HepG2 (cell line): Measurements from ENCODE around the gene INTS6L. TPM values are rescaled to one million over a fixed set of nuclear protein-coding genes. Genes with fewer than 3 reads are reported as not detected.

Source experiments
- ATAC-seq: fragments of 200-7000 bp; cut with Tn5 transposase; 3 replicates; pipeline ENCODE4 v1.9.1; 2020; ENCODE audit warnings: mild to moderate bottlenecking, moderate library complexity
- BruUV-seq: library from RNA; stranded (reverse); fragments of 400-500 nt; replicated peaks from 2 replicates; lab custom pipeline; 2021; lab: Mats Ljungman, UMichigan
- CTCF ChIA-PET: fragments of 300-600 bp; formaldehyde crosslinking; extraction: SDS; loops from one replicate; lab custom pipeline; 2021; ENCODE audit warnings: low total read pairs, inconsistent platforms, low intra/inter-chr PET ratio; lab: Yijun Ruan, JAX
- POLR2A ChIA-PET: fragments of 350-600 bp; sonication (Branson Sonifier 250); formaldehyde crosslinking; loops from one replicate; lab custom pipeline; 2020; ENCODE audit warnings: antibody characterized with exemption, inconsistent platforms; lab: Yijun Ruan, JAX
- DNase-seq: peaks from one replicate; pipeline ENCODE4 v3.0.0-alpha.2; 2015; ENCODE audit warnings: low spot score
- FAIRE-seq: peaks from 3 replicates; lab custom pipeline; 2011; peaks lifted over from hg19 to GRCh38; lab: Jason Lieb, UNC
- H2AFZ ChIP-seq: one replicate; pipeline ENCODE4 v1.6.1; 2011; ENCODE audit warnings: low read length, inconsistent platforms
- H3K27ac ChIP-seq: fragments of 300-600 bp; 3 replicates; pipeline ENCODE4 v1.8.0; 2011; ENCODE audit warnings: mixed run types, mild to moderate bottlenecking, mixed read lengths, low read length, inconsistent platforms; ENCODE audit not compliant: insufficient read depth; ENCODE audit errors: extremely low read length
- H3K27me3 ChIP-seq, 2 experiments: fragments of 200-600 bp in 1 of 2; 2 replicates in 1 of 2; 3 replicates in 1 of 2; pipeline versions ENCODE4 v1.6.0 to v1.8.0; 2011; ENCODE audit warnings: low read length in 2 of 2, mild to moderate bottlenecking in 2 of 2, moderate library complexity in 2 of 2, inconsistent platforms in 1 of 2; ENCODE audit not compliant: insufficient read depth in 2 of 2, control insufficient read depth in 1 of 2
- H3K36me3 ChIP-seq, 2 experiments: fragments of 200-600 bp in 1 of 2; replicated peaks in 1 of 2; 2 replicates in 1 of 2; 3 replicates in 1 of 2; pipeline versions ENCODE4 v1.5.1 to v1.8.0; 2011; ENCODE audit warnings: low read length in 2 of 2, inconsistent platforms in 1 of 2; ENCODE audit not compliant: insufficient read depth in 2 of 2, control insufficient read depth in 1 of 2
- H3K4me1 ChIP-seq: 2 replicates; pipeline ENCODE4 v1.5.1; 2012; ENCODE audit warnings: low read length, inconsistent platforms; ENCODE audit not compliant: insufficient read depth
- H3K4me2 ChIP-seq: 2 replicates; pipeline ENCODE4 v1.6.0; 2011; ENCODE audit warnings: low read depth, low read length, inconsistent platforms
- H3K4me3 ChIP-seq, 3 experiments: fragments of 200-600 bp in 1 of 3; sonication (generic), shearing (Covaris generic) in 1 of 3; replicated peaks in 1 of 3; 2 replicates each; pipeline ENCODE4 v1.5.1; 2011 to 2016; ENCODE audit warnings: low read length in 3 of 3, inconsistent platforms in 2 of 3, low read depth in 2 of 3, mild to moderate bottlenecking in 2 of 3, control low read depth in 1 of 3, mixed read lengths in 1 of 3; ENCODE audit not compliant: insufficient read depth in 1 of 3
- H3K79me2 ChIP-seq: one replicate; pipeline ENCODE4 v1.6.1; 2011; ENCODE audit warnings: low read length, inconsistent platforms; ENCODE audit not compliant: insufficient read depth
- H3K9ac ChIP-seq: 2 replicates; pipeline ENCODE4 v1.6.0; 2011; ENCODE audit warnings: mild to moderate bottlenecking, low read depth, low read length, inconsistent platforms; ENCODE audit not compliant: insufficient read depth
- H3K9me3 ChIP-seq: 2 replicates; pipeline ENCODE4 v1.5.1; 2012; ENCODE audit warnings: mild to moderate bottlenecking, low read length
- H4K20me1 ChIP-seq: 2 replicates; pipeline ENCODE4 v1.6.0; 2011; ENCODE audit warnings: inconsistent platforms, mild to moderate bottlenecking, low read length, moderate library complexity; ENCODE audit not compliant: insufficient read depth
- HMGXB4 ChIP-seq, 2 experiments: sonication (generic) in 1 of 2; formaldehyde crosslinking in 1 of 2; IDR thresholded peaks; 2 replicates each; pipeline versions ENCODE4 v1.4.0 to v1.6.1; 2018 to 2020; ENCODE audit warnings: missing genetic modification reagents in 2 of 2, borderline replicate concordance in 1 of 2, low read depth in 1 of 2, mild to moderate bottlenecking in 1 of 2, missing biosample characterization in 1 of 2
- HNF1A ChIP-seq, 2 experiments: sonication (generic) in 1 of 2; formaldehyde crosslinking in 1 of 2; IDR thresholded peaks; 2 replicates each; pipeline versions ENCODE4 v1.4.0 to v1.6.1; 2016 to 2020; ENCODE audit warnings: borderline replicate concordance in 1 of 2, low read depth in 1 of 2, mild to moderate bottlenecking in 1 of 2, missing genetic modification reagents in 1 of 2
- MIER3 ChIP-seq: IDR thresholded peaks from 2 replicates; pipeline ENCODE4 v1.6.1; 2016; ENCODE audit warnings: missing compliant biosample characterization, borderline replicate concordance
- MTERF4 ChIP-seq: sonication (generic); formaldehyde crosslinking; IDR thresholded peaks from 2 replicates; pipeline ENCODE4 v1.8.0; 2023; ENCODE audit warnings: mild to moderate bottlenecking, missing genetic modification reagents
- PCBP2 ChIP-seq: fragments of 200-400 bp; formaldehyde crosslinking; optimal IDR thresholded peaks from 2 replicates; pipeline ENCODE3; 2018; ENCODE audit warnings: low read length, low read depth; ENCODE audit not compliant: poor library complexity, severe bottlenecking
- SMAD3 ChIP-seq: sonication (generic); formaldehyde crosslinking; IDR thresholded peaks from 2 replicates; pipeline ENCODE4 v1.4.0; 2020; ENCODE audit warnings: missing genetic modification reagents
- TCF7L2 ChIP-seq: IDR thresholded peaks from 2 replicates; pipeline ENCODE4 v1.6.1; 2011; ENCODE audit warnings: mild to moderate bottlenecking, low read depth, low read length, moderate library complexity
- ZBTB38 ChIP-seq: sonication (generic); formaldehyde crosslinking; IDR thresholded peaks from 2 replicates; pipeline ENCODE4 v1.5.1; 2020; ENCODE audit warnings: mild to moderate bottlenecking, missing genetic modification reagents
- ZBTB7A ChIP-seq: sonication (generic); formaldehyde crosslinking; IDR thresholded peaks from 2 replicates; pipeline ENCODE4 v1.8.0; 2022; ENCODE audit warnings: mild to moderate bottlenecking, missing genetic modification reagents
- WGBS: methylation state at CpG from one replicate; pipeline ENCODE4 v1.1.6; 2017; ENCODE audit warnings: low lambda C conversion rate; 5-methylcytosine and 5-hydroxymethylcytosine counted together
- in situ Hi-C: cut with HindIII; loops from 2 replicates; pipeline ENCODE4 v1.10.0; 2017; ENCODE audit warnings: low pct_unique_long_range_greater_than_20kb; ENCODE audit not compliant: extremely low pct_ligation_motif_present
- intact Hi-C: fragments of 100-400 bp; cut with micrococcal nuclease; formaldehyde crosslinking; loops from one replicate; pipeline ENCODE4 v1.10.0; 2022; ENCODE audit not compliant: unreplicated experiment
- polyA plus RNA-seq, 8 experiments: library from polyadenylated mRNA; depleted of rRNA in 3 of 8; stranded (reverse) in 7 of 8; unstranded in 1 of 8; fragments of >200 nt; fragmentation: Illumina TruSeq in 4 of 8; extraction: Trizol in 4 of 8; gene quantifications; 2 replicates each; pipeline versions ENCODE4 v1.2.1 to v1.2.3, GENCODE V29; 2011 to 2016; ENCODE audit warnings: low read depth in 4 of 8, missing spikeins in 1 of 8, mixed read lengths in 1 of 8; ENCODE audit not compliant: insufficient read depth in 1 of 8
- total RNA-seq, 5 experiments: library from RNA; depleted of rRNA; stranded (reverse); fragments of >200 nt; fragmentation: Illumina TruSeq; extraction: Trizol; gene quantifications; 2 replicates each; pipeline ENCODE4 v1.2.3, GENCODE V29; 2016; ENCODE audit warnings: low read depth in 1 of 5

The INTS6L gene
- total and polyA plus RNA-seq, 2 of the 13 experiments (the other 11 are each of a cell fraction or from before 2014, with no cell fraction given): not detected

- H3K27ac ChIP-seq: no peak overlapping the region
- no peaks in the 10 kb centered on the region for H3K27me3 ChIP-seq
- H3K4me2 ChIP-seq: no peak overlapping the region
- H3K79me2 ChIP-seq: no peaks in the 10 kb centered on the region
- no TSS peak for BruUV-seq
- CTCF ChIA-PET: no interaction called here
- H3K9ac ChIP-seq: no peak overlapping the region
- H4K20me1 ChIP-seq: no peaks in the 10 kb centered on the region
- WGBS: 0% methylated on average over 2 of the region's 3 CpGs
- intact Hi-C loops: no loop called here
- POLR2A ChIA-PET: no interaction called here
- FAIRE-seq (no peak), ATAC-seq (no peak), DNase-seq (no peak)
- no peaks in the 10 kb centered on the region for H3K4me1 ChIP-seq
- no peaks in the 10 kb centered on the region for H3K9me3 ChIP-seq
- in situ Hi-C loops: no loop called here
- no peak overlapping the region for H2AFZ ChIP-seq
- TF ChIP-seq PCBP2 (no peak), MTERF4 (CRISPR knock-in tag) (no peak), MIER3 (CRISPR knock-in tag) (no peak), TCF7L2 (no peak), SMAD3 (CRISPR knock-in tag) (no peak), ZBTB7A (CRISPR knock-in tag) (no peak), HNF1A (IDR thresholded peaks at IDR 0.05; ENCODE audit: low read depth) (no peak), HNF1A (CRISPR knock-in tag; IDR thresholded peaks at IDR 0.05; ENCODE audit: borderline replicate concordance) (no peak), HMGXB4 (CRISPR knock-in tag; IDR thresholded peaks at IDR 0.05; ENCODE audit: borderline replicate concordance in 1 of 2, low read depth in 1 of 2) (no peak), ZBTB38 (CRISPR knock-in tag) (no peak)
- H3K36me3 ChIP-seq: no peaks in the 10 kb centered on the region
- no peak overlapping the region for H3K4me3 ChIP-seq
These were observed 44.1 kb upstream of the INTS6L start for GRCh38 chrX:135476378-135476777.
